Middle frontal gyrus (tissue), 1 donor: Measurements from ENCODE around the gene SWAP70.
"Not testable (repeated sequence)": the region's sequence is repeated elsewhere in the genome, so short reads cannot be mapped to it uniquely, and the experiment has no call there.

Experiments used
- DNase-seq: peaks from one replicate; pipeline ENCODE4 v3.0.0-alpha.2; 2015; ENCODE audit warnings: low spot score; ENCODE audit errors: extremely low spot score

SWAP70 gene

DNA sequence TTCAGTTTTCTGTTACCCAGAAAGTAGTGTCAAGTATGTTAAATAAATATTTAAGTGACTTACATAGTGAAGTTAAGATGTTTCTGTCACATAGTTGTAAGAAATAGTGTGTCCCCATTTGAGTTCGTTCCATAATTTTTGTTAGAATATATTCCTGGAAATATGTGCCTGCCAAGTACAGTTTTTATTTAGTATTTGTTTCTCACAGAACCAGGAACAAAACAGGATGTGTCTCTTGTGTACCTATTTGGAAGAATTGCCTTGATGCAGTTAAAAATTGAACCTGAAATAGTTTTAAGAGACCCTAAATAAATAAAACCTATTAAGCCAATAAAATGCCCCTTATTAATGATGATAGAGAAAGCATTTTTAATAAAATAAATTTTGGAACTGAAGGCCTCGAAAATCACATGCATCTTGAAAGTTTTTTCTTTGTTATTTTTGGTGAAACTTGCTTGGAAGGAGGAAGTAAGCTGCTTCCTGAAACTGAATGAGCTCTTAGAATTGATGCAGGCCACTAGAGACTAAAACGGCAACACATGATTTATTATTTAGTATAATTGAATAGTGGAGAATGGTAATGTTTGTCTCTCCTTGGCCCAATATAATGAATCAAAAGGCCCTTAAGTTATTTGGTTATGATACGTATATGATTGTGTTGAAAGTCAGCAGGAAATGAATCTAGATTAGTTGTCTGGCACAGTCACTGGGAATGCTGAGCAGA lies 55.9 kb downstream of the SWAP70 start:
- DNase-seq = no peak

DNA sequence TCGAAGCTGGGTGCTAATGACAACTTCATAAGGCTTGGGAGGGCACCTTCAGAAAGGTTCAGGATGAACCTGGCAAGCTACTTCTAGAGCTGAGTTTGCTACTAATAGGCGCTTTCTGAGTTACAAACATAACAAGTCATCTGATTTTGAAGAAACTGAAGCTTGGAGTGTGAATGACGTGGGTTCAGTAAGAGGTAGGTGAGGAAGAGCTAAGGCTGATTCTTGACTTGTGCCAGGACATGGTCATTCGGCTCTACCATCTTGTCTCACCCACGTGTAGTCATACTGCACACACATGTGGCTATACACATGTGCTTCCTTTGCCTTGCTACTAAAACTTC lies 56.4 kb downstream of the SWAP70 start:
- DNase-seq = no peak

DNA sequence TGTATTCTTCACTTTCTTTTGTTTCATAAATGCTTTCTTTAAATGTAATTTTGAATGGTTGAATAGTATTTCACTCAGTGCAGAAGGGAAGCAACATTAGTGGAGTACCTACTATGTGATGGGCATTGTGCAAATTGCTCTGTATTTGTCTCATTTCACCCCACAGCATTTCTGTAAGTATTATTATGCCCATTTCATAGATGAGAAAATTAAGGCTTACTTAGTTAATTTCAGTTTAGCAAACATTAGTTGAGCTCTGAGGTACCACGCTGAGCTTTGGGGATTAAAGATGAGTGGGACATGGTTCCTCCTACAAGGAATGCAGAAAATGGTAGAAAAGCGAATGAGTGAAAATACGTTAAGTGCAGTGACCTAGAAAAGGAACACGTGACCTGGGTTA lies 58.1 kb downstream of the SWAP70 start:
- DNase-seq = no peak

DNA sequence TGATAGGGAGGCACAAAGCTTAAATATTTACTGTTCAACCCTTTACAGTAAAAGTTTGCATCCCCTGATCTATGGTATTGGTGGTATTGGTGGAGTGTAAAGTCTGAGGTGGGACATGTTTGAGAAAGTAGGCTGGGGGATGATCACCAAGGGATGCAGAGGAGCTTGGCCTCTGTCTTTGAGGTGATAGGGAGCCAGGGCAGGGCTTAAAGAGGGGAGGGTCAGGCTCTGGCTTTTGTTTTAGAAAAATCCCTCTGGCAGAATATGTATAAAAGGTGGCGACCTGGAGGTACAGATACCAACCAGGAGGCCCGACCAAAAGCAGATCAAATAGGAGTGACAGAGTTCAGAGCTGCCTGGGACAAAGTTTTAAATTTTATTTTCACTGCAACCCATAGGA lies 59.0 kb downstream of the SWAP70 start:
- no peak for DNase-seq

DNA sequence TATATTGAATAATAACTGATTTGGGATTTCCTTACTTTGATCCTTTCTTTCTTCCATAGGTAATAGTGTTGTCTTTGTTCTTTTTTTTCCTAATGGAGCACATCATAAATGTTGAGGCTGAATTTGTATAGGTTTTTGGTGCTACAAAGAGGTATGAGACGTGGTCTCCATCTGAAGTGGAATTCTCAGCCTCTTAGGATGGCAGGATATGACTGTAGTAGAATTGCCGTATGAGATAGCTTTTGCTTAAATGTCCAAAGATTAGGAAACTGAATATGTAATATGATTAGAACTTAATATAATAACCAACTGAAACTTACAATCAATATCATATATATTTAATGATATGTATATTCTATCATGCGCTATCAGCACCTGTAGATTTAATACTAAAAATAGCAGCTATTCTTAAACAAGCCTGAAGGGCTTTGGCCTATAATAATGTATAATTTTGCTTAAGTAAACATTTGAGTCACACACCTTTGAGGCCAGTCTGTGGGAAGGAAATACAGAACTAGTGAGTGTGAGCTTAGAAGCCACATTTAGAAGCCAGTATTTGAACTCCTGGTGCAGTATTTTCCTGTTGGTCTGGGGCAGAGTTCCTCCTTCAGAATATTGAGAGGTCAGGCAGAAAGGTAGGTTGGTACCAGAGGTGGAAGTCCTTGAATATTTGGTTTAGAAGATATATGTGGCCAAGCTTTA lies 62.6 kb downstream of the SWAP70 start:
- DNase-seq = no peak

DNA sequence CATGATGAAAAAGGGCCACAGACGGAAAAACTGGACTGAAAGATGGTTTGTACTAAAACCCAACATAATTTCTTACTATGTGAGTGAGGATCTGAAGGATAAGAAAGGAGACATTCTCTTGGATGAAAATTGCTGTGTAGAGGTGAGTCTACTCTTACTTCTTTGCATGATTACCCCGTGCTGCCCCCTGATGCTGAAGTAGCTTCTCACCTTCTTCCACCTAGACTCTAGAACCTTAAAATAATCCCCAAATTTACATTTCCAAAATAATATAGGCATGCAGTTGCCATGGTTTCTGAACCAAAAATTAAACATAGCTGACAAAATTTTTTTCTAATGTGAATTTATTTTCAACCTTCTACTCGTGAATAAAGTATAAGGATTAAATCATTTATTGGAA lies 64.2 kb downstream of the SWAP70 start:
- DNase-seq = no peak

- no peak for DNase-seq
Measured at GRCh38 chr11:9731256-9731655, 67.4 kb downstream of the SWAP70 start.

GRCh38 chr11:9732453-9732852 lies 68.6 kb downstream of the SWAP70 start:
- DNase-seq = no peak

DNA sequence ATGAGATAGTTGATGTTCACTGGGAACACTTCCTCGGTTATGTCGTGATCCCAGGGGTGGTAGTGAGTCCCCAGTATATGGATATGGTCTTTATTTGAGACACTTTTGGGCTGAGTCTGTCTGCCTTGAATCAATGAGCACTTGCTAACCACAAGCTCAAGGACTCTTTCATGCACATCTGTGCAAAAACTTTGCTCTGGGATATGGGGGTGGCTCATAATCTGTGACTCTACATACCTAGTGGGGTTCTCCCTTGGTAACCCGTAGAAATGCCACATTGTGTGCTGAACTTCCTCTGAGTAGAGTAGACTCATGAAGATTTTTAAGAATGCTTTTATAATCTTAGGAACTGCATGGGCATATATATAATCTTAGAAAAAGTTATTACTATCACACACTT lies 69.3 kb downstream of the SWAP70 start:
- DNase-seq = no peak

DNA sequence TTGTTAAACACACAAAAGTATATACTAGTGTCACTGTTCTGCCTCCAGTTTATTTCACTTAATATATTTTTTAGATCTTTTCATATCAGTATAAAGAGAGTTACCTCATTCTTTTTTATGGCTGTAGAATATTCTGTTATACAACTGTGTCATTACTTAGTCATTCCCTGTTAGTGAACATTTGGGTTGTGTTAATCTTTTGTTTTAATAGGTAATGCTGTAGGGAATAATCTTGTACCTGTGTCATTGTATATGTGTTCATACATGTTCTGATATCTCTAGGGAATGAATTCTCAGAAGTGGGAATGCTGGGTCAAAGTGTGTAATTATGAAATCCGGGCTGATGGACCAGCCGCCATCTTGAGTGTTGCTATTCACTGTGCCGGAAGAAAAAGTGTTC lies 71.4 kb downstream of the SWAP70 start:
- no peak for DNase-seq

DNA sequence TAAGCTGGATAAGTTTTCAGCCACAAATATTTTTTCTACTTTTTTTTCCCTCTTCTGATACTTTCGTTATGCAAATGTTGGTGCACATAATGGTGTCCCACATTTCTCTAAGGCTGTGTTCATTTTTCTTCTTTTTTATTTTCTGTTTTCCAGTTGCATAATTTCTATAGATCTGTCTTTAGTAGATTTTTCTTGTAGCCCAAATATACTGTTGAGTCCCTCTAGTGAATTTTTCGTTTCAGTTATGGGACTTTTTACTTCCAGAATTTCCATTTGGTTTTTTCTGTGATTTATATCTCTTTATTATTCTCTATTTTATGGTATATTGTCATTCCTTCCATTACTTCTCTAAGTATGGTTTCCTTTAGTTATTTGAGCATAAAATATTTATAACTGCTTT lies 72.0 kb downstream of the SWAP70 start:
- no peak for DNase-seq

DNA sequence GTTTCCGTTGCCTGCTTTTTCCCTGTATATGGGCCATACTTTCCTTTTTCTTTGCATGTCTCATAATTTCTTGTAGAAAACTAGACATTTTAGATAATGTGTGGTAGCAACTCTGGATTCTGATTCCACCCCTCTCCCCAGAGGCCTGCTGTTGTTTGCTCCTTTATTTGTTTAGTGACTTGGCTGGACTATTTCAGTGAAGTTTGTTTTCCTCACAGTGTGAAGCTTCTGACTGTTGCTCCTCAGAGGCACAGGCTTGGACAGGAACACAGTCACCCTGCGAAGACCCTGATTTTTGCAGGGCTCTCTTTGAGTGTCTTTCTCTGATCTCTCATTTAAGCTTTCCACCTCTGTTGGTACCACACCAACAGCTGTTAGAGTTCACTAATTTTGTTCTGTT lies 72.5 kb downstream of the SWAP70 start:
- DNase-seq = no peak

DNA sequence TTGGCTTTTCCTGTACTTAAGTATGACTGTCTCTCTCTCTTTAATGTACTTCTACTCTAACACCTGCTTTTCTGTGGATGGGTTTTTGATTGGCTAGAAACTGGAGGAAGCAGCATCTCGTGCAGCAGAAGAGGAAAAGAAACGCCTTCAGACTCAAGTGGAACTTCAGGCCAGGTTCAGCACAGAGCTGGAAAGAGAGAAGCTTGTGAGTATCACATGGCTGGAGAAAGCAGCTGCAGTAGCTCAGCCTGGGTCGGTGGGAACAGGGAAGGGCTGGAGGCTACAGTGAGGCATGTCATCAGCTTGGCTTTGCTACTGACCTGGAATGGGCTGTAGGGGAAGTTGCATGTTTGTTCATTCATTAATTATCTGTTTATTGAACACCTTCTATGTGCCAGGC lies 74.2 kb downstream of the SWAP70 start:
- DNase-seq = no peak

- no peak for DNase-seq
Measured at GRCh38 chr11:9738707-9739106, 74.8 kb downstream of the SWAP70 start.

DNA sequence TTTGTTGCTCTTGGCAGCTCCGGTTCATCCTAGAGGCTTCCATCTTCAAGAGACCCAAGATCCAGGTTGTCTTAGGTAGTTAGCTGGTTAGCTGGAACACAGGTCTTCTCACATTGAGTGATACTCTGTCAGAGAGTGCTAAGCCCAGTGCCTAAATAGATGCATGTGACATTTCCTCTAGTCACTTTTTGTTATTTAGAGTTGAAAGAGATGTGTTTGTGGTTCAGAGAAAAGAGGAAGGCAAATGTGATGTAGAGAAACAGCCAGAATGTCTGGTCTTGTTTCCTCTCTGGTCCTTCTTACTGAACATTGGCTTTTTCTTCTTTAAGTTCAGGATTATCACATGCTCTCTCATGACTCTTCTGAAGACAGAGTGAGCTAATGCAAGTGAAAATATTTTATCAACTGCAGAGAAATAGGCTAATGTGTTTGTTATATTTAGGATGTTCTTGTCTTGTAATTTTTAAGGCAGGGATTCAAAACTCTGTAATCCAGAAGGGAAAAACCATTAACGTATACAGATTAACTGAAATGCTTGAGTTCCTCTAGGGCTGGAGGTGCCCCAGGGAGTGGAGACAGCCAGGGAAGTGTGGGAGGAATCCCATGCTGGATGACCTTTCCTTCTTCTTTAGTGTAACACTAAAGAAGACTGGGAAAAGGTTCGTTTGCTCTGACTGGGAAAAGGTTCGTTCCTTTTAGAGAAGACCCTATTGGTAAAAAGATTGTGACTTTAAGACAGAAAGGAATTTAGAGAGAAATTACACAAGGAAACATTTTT lies 75.4 kb downstream of the SWAP70 start:
- no peak for DNase-seq

- DNase-seq = no peak
Measured at GRCh38 chr11:9740202-9740883, 76.5 kb downstream of the SWAP70 start.

- no peak for DNase-seq
Measured at GRCh38 chr11:9741260-9741659, 77.4 kb downstream of the SWAP70 start.

DNA sequence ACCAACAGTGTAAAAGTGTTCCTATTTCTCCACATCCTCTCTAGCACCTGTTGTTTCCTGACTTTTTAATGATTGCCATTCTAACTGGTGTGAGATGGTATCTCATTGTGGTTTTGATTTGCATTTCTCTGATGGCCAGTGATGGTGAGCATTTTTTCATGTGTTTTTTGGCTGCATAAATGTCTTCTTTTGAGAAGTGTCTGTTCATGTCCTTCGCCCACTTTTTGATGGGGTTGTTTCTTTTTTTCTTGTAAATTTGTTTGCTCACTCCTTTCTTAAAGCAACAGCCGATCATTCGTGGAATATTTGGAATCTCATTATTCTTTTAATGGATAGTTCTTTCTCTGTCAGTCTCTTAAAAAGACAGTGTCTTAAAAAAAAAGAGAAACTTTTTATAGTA lies 79.6 kb downstream of the SWAP70 start:
- DNase-seq = not testable (repeated sequence)

GRCh38 chr11:9745411-9746211 lies 81.7 kb downstream of the SWAP70 start:
- DNase-seq = no peak

DNA sequence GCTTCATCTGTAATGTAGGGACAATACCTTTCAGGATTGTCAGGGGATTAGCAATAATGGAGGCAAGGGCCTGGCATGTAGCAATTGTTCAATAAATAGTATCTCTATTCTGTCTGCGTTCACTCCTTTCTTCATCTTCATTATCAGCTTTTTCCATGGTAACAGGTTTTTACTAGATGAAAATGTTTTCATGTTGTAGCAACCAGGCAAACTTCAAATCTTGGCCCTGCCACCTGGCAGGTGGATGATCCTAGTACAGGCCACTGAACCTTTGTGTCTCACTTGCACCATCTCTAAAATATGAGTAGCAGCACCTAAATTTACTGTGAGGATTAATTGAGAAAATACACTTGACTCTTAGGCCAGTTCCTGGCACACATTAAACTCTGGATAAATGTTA lies 83.4 kb downstream of the SWAP70 start:
- no peak for DNase-seq

DNA sequence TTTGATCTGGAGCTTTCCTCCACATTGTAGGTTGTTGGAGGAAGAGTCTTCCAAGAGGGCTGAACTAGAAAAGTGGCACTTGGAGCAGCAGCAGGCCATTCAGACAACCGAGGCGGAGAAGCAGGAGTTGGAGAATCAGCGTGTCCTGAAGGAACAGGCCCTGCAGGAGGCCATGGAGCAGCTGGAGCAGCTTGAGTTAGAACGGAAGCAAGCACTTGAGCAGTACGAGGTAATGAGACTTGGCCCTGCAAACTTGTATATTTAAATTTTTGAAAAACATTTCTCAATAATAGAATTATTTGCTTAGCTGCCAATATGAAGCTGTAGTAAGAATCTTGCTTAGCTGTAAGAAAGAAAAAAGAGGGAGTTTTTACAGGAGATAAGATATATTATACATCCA lies 84.0 kb downstream of the SWAP70 start:
- no peak for DNase-seq
